ENCODE data around the gene TUT4. TPM values are rescaled to one million over a fixed set of nuclear protein-coding genes. Genes with fewer than 3 reads are reported as not detected.
A peak's percentile ranks its signal among the peaks of the same experiment; 100 is the strongest.

Gene TUT4
- total RNA-seq, 1 donor from 2014 or later = 33.1 TPM

DNA sequence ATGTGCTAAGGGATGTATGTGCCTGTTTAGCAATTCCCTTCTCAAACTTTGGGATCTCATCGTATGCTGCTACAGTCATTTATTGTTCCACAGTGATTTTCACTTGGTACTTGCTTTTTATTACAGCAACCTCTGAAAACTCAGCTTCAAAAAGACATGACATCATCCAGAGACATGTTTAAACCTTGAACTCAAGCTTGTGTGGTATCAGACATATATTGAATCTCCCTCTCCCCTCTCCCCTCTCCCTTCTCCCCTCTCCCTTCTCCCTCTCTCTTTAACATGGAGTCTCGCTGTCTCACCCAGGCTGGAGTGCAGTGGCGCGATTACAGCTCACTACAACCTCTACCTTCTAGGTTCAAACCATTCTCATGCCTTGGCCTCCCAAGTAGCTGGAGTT lies 19.5 kb upstream of the TUT4 start:
- DNase-seq (ENCODE audit: extremely low read depth, low read depth, low spot score) = no peak

DNA sequence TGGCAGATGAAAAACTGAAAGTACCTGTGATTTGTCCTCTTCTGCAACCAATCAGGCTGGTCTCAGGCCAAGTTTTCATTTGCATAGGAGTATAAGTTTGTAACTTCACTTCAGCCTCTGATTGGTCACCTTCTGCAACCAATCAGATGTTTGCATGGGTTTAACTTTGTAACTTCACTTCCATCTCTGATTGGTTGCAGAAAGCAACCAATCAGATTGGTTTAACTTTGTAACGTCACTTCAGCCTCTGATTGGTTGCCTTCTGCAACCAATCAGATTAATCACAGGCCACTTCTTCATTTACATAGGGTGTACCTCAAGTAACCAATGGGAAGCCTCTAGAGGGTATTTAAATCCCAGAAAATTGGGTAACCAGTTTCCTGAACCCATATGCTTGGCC lies 18.9 kb upstream of the TUT4 start:
- DNase-seq (ENCODE audit: extremely low read depth, low read depth, low spot score) = no peak

DNA sequence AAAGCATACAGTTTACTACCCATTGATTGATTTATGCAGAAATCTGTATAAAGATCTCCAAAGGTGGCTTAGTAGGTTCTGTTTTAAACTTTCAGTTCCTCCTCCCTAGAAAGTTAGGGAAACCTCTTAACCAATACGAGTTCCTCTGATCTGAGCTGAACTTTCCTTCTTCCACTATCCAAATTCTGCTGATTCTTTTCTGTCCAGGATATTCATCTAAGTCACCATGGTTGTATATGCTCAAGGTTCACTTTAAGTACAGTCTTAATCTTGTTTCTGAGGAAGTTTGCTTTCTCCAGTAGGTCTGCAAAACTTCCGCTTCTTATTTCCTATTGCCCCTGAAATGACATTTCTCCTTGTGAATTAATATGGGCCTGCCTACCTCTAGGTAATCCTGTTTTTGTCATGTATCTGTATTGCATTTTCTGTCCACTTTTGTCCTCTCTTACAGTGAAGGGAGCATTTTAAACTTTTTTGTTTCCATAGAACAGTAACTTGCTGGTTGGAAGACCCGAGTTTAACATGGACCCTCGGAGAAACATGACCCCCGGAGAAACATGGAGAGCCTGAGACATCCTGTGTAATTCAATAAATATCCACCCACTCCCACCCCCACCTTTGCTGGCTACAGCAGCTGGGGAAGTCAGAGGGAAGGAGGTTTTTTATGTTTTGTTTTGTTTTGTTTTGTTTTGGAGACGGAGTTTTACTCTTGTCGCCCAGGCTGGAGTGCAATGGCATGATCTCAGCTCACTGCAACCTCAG lies 16.7 kb upstream of the TUT4 start:
- peak; percentile 47 for DNase-seq (ENCODE audit: extremely low read depth, low read depth, low spot score)

DNA sequence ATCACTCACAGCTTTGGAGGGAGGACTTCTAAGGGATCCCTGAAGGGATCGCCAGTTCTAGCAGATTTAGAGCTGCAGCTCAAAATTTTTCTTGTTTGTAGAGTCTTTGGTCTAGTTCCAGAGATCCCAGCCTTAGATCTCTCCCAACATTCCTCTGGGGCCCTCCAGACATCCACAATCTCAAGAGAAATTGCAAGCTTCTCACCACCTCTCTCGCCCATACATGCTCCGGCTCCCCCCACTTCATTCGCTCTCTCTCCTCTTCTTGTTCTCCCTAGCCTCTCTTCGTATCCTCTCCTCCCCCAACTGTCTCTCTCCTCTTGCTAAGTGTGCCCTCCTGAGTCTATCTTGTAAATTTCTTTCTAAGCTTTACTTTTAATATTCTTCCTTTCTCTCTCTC lies 15.1 kb upstream of the TUT4 start:
- no peak for DNase-seq (ENCODE audit: extremely low read depth, low read depth, low spot score)

DNA sequence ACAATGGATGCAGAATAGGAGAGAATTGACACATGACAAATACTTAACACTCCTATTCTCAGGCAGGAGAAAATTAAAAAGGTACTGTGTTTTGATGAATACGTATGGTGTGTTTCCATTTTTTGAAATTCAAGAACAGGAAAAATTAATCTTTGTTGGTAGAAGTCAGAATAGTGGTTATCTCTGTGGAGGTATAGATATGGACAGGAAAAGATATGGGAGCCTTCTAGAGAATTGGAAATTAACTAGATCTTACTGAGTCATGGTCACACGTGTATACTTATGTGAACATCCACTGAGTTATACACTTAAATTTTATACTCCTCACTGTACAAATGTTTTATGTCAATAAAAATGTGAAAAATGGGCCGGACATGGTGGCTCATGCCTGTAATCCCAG lies 9.9 kb upstream of the TUT4 start:
- no peak for DNase-seq (ENCODE audit: extremely low read depth, low read depth, low spot score)

DNA sequence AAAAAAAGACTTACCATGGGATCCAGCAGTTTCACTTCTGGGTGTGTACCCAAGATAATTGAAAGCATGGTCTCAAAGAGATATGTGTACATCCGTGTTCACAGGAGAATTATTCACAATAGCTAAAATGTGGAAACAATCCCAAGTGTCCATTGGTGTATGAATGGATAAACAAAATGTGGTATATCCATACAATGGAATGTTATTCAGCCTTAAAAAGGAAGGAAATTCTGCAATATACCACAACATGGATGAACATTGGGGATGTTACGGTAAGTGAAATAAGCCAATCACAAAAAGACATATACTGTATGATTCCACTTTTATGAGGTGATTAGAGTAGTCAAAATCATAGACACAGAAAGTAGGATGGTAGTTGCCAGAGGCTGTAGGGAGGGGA lies 7.0 kb upstream of the TUT4 start:
- DNase-seq (ENCODE audit: extremely low read depth, low read depth, low spot score) = no peak

DNA sequence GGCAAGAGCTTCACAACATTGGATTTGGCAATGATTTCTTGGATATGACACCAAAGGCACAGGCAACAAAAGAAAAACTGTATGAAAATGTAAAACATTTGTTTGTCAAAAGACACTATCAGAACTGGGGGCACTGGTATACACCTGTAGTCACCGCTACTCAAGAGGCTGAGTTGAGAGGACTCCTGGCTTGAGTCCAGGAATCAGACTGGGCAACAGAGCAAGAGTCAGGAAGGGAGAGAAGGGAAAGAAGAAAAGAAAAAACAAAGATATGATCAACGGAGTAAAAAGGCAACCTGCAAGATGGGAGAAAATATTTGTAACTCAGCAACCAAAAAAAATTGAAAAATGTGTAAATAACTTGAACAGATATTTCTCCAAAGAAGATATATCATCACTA lies 6.0 kb upstream of the TUT4 start:
- DNase-seq (ENCODE audit: extremely low read depth, low read depth, low spot score) = no peak

DNA sequence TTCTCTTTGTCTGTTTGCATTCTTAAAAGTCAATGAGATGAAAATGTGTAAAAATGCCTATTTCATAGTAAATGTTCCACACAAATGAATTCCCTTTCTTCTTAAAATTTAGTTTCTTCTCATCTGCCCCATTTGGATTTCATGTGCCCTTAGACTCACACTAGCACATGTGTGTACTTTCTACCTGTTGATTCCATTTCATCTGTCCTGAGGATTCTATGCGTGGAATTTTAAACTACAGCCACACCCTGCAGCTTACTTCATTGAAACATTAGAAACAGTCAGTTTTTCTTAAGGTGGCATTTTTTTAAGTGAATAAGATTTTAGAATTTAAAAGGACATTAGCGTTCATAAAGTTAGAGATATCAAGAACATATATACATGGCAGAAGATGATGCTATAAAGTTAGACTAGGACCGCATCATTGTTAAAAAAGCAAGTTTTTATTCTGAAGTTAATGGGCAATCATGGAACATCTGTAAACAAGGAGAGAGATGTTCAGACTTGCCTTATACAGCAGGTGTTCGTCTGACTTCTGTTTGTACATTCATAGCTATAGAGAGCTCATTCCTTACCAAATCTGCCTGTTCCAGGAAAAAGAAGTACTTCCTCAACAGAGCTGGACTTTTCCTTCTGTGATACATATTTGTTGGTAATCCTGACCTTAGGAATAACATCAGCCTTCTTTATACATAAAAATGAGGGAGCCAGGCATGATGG lies 3.9 kb upstream of the TUT4 start:
- no peak for DNase-seq (ENCODE audit: extremely low read depth, low read depth, low spot score)

DNA sequence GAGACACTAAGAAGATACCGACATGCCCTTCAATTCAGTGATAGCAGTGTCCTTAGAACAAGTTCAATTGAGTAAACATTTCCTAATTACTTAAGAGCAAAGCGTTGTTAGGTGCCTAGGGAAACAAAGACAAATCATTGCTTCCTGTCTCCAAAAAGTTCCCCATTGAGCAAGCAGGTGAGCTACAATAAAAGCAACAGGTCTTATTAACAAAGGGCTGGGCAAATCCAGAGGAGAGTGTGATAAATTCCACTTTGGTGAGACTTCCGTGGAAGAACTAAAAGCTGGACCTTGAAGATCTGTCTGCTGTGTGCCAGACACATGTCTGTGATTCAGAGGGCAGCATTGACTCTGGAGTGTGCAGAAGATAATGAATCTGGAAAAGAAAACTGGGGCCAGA lies 1.9 kb upstream of the TUT4 start:
- no peak for DNase-seq (ENCODE audit: extremely low read depth, low read depth, low spot score)

DNA sequence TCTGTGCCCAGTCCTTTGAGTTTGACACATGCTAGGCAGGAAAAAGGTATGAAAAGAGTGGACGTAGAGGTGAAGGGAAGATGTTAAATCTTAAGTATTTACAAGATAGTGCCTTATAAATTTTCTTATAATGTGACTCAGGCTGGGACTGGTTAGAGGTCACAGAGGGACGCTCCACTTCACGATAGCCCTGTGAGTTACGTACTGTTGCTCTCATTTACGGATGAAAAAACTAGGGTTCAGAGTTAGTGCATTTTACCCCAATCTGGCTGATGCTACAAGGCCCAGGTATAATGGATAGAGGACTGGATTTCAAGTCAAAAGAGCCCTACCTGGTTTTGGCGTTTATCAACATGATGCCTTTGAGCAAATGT lies 1.4 kb upstream of the TUT4 start:
- no peak for DNase-seq (ENCODE audit: extremely low read depth, low read depth, low spot score)

DNA sequence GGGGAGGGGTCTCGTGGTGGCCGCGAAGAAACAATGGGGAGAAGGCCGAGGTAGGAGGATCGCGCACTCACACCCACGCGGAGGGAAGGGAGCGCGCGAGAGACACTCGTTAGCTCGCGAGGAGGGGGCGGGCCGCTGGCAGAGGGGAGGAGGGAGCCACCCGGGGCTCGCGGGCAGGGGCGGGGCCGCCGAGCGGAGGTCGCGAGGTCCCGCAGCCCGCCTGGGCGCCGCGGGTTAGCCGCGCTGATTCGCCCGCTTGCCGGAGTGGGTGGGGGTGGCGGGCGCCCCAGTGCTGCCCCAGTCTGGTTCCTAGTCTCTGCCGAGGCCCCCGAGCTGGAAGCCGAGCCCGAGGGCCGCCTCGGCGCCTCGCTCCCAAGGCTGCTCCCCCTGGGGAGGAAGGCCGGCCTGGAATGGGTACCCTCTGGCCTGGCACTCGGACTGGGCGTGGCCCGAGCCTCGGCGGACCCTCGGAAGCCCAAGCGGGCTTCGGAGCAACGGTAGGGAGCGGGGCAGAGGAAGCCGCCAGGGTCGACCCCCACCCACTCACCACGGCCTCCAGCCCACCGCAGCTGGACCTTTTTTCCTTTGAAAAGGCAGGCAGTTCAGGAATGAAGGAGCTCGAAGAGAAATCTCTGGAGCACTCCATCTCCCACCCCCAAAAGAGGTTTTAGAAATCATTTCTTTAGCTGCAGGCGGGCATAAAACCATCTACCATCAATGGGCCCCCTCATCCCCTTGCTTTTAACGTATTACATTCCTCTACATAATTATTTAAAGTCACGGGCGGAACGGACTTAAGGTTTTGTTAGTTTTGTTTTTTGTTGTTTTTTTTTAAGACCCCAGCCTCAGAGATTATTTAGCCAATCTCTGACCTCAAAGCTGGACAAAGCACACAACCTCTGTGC lies 722 bp upstream of the TUT4 start:
- no peak for DNase-seq (ENCODE audit: extremely low read depth, low read depth, low spot score)

DNA sequence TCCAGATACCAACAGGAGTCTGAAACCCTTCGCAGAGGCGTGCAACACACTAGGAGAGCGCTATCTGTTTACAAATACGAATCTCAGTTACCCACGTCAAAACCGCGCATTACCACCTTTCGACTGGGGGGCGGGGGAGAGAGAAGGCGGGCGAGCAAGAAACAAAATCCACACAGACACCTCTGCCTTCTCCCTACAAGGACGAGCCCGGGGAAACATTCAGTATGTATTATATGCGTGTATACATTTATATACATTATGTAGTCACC lies 722 bp downstream of the TUT4 start:
- DNase-seq (ENCODE audit: extremely low read depth, low read depth, low spot score) = no peak

DNA sequence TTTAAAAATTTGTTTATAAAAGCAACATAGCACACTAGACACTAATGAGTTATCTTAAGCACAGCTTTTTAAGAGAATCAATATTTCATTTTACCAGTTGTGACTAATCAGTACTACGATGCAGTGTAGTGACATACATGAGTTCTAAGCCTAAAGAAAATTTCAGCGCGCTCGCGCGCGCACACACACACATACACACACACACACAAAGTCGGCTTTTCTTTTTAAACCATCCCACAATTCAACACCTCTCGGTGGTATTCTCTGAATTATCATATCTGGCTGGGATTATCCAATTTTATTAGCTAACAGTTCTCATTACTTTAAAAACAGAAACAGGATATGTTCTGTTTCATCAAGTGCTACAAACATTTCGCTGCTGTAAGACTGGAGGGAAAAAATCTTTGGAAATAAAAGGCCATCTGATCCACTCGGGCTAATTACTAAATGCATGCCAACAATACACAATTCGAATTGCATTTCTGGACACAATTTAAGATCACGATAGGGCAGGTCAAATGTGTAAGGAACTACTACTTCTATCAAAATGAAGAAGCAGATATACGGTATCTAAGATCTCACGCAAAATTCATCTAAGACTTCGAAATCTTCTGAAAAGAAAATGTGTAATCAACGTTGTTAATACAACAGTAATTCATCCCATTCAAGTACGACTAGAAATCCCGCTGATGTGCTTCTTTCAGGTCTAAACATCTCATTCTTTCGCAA lies 1.2 kb downstream of the TUT4 start:
- peak; percentile 29 for DNase-seq (ENCODE audit: extremely low read depth, low read depth, low spot score)

DNA sequence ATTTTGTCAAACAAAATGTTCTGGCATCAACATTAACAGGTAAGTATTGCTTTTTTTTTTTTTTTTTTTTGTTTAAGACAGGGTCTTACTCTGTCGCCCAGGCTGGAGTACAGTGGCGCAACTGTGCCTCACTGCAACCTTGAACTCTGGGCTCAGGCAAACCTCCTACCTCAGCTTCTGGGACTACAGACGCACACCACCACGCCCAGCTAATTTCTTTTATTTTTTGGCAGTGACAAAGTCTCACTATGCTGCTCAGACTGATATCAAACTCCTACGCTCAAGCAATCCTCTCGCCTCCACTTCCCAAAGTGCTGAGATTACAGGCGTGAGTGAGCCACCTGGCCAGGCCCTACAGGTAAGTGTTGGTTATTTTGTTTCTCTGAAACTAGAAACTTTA lies 2.4 kb downstream of the TUT4 start:
- DNase-seq (ENCODE audit: extremely low read depth, low read depth, low spot score) = no peak

DNA sequence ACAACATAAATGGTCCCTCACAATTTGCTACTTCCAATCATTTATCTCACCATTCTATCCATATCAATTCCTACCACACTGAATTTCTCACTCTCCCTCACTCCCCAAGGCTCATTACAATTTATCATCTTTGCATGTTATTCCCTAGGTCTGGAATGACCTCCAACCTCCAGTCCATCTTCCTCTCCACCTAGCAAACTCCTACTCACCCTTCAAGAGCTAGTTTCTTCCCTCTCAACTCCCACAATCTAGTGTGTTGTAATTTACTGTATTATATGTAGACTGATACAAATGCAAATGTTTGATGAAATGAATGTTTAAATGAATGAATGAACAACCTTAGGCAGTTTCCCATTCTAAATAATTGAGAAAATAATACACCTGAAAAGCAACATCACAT lies 3.6 kb downstream of the TUT4 start:
- DNase-seq (ENCODE audit: extremely low read depth, low read depth, low spot score) = no peak

DNA sequence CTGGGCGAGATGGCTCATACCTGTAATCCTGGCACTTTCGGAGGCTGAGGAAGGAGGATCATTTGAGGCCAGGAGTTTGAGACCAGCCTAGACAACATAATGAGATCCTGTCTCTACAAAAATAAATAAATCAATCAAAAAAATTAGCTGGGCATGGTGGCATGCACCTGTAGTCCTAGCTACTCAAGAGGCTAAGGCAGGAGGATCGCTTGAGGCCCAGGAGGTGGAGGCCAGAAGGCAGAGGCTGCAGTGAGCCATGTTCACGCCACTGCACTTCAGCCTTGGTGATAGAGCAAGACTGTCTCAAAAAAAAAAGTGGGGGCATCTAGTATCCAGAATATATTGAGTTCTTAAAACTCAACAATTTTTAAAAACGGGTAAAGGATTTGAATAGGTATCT lies 6.0 kb downstream of the TUT4 start:
- DNase-seq (ENCODE audit: extremely low read depth, low read depth, low spot score) = no peak

DNA sequence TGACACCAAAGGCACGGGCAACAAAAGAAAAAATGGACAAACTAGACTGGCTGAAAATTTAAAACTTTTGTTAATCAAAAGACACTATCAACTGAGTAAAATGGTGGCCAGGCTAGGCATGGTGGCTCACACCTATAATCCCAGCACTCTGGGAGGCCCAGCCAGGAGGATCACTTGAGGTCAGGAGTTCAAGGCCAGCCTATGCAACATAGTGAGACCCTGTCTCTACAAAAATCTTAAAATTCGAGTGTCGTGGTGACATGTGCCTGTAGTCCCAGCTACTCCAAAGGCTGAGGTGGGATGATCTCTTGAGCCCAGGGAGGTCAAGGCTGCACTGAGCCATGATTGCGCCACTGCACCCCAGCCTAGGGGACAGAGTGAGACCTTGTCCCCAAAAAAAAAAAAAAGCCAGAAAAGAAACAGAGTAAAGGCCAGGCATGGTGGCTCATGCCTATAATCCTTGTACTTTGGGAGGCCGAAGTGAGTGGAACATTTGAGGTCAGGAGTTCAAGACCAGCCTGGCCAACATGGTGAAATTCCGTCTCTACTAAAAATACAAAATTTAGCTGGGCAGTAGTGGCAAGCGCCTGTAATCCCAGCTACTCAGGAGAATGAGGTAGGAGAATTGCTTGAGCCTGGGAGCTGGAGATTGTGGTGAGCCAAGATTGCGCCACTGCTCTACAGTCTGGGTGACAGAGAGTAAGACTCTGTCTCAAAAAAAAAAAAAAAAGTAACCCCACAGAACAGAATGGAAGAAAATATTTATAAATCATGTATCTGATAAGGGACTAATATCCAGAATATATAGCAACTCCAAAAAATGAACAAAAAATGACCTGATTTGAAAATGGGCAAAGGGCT lies 8.0 kb downstream of the TUT4 start:
- DNase-seq (ENCODE audit: extremely low read depth, low read depth, low spot score) = no peak

DNA sequence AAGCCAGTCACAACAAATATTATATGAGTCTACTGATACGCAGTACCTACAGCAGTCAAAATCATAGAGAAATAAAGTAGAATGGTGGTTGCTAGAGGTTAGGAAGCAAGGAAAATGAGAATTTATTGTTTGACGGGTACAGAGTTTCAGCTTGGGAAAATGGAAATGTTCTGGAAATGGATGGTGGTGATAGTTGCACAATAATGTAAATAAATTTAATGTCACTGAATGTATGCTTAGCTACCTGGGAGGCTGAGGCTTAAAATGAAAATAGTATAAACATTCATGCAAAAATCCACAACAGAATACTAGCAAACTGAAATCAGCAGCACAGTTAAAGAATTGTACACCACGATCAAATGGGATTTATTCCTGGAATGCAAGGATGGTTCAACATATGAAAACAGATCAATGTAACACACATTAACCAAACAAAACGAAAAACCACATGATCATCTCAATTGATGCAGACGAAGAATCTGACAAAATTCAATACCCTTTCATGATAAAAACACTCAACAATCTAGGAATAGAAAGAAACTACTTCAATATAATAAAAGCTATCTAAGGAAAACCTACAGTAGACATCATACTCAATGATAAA lies 10.7 kb downstream of the TUT4 start:
- no peak for DNase-seq (ENCODE audit: extremely low read depth, low read depth, low spot score)

DNA sequence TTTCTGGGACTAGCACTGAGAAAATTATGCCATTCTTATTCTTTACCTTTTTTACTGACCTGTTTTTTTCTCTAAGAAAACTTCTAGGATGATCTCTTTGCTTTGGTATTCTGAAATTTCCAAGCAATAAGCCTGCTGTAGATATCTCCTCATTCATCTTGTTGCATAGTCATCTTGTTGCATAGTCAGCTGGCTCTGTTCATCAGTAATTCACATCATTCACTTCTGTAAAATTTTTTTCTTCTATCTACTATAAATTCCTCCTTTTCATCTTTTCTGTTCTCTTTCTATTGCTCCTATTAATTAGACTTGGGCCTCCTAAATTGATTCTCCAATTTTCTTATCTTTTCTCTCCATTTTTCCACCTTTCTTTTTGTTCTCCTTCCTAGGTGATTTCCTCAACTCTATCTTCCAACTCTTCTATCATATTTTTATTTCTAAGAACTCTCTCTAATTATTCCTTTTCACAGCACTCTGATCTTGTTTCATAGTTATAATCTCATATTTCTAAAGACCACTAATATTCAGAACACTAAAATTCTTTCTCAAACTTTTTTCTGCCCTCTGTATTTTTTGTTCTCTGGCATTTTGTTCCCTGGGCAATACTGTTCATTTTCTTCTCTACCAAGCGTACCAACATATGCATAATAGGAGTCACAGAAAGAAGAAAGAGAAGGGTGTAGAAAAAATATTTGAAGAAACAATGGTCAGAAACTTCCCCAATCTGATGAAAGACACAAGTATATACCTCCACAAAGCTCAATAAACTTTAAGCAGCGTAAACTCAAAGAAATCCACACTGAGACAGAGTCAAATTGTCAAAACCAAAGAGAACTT lies 17.7 kb downstream of the TUT4 start:
- DNase-seq (ENCODE audit: extremely low read depth, low read depth, low spot score) = no peak

Measured in glomerular endothelial cell (primary cell).